ENCODE results near the gene ALDH3B1. TPM values are rescaled to one million over a fixed set of nuclear protein-coding genes. Genes with fewer than 3 reads are reported as not detected.
"Not testable (repeated sequence)": the region's sequence is repeated elsewhere in the genome, so short reads cannot be mapped to it uniquely, and the experiment has no call there.

The ALDH3B1 gene
- total and polyA plus RNA-seq, 2 donors (not counting 1 experiment from before 2014, with no cell fraction given), result 39.0 to 57.6 TPM

DNA sequence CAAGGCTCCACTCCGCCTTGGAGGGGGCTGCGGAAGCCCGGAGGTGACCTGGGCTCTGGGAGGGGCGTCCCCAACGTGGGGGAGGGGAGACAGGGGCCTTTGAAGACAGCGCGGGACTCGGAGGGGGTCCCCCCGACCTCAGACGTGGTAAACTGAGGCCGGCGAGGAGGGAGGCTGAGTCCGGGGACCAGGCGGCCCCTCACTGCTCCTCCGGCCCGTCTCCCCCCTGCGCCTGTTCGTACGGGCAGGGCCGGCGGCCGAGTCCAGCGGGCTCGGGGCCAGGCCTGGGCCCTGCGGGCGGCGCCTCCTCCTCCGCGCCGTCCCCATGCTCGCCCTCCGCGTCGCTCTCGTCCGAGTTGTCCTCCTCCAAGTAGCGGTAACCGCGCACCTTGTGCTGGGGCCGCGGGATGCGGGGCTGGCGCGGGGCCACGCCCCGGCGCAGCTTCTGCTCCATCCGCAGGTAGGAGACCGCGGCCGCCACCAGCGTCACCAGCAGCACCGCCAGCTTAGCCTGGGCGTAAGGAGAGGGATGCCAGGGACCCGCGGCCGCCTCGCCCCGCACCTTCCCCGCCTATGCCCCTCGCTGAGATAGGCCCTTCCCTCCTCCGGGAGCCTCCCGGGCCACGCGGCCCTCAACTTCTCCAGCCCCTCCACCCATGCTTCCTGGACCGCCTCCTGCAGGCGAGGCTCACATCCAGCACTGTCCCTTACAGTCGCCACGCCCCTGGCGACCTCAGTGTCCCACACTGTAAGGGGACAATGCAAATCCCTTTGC is 18.6 kb upstream of the ALDH3B1 start:
- H3K36me3 ChIP-seq (ENCODE audit: control insufficient read depth, insufficient read depth, low read length); H3K79me2 ChIP-seq (ENCODE audit: control insufficient read depth, insufficient read depth, low read length); H3K27me3 ChIP-seq (ENCODE audit: control insufficient read depth, insufficient read depth, low read length); H3K4me3 ChIP-seq (replicated peaks in 1 of 4; ENCODE audit: control extremely low read depth in 1 of 4, insufficient read depth in 1 of 4, low read depth in 3 of 4, low read length in 4 of 4); H4K20me1 ChIP-seq (ENCODE audit: control insufficient read depth, extremely low read depth, insufficient read depth, low read length); H3K27ac ChIP-seq (ENCODE audit: insufficient read depth, low read length); DNase-seq (ENCODE audit: low read depth in 2 of 2); H2AFZ ChIP-seq (ENCODE audit: low read length); H3K4me1 ChIP-seq (ENCODE audit: control insufficient read depth, extremely low read depth, insufficient read depth, low read length); H3K9ac ChIP-seq (ENCODE audit: insufficient read depth, low read length); H3K4me2 ChIP-seq (ENCODE audit: extremely low read depth, insufficient read depth, low read length); H3K9me3 ChIP-seq (ENCODE audit: control insufficient read depth, insufficient read depth, low read depth, low read length): not testable (repeated sequence)

DNA sequence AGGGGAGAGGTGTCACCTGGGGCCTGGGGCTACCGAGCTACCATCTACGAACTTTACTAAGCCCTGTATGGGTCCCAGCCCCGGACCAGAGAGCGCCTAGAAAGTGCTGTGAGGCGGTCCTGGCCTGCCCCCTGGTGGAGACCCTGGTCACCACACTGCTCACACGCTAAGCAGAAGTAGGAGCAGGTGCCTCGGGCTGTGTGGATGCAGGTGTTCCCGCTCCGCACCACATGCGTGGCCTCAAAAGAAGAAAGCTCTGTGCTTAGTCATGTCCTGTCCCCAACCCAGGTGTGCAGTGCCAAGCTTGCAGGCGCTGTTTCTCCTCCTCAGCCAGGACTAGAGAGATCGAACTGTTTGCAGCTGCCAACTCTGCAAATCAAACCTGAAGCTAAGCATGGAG is 16.3 kb upstream of the ALDH3B1 start:
- TF ChIP-seq, protein P1, sequence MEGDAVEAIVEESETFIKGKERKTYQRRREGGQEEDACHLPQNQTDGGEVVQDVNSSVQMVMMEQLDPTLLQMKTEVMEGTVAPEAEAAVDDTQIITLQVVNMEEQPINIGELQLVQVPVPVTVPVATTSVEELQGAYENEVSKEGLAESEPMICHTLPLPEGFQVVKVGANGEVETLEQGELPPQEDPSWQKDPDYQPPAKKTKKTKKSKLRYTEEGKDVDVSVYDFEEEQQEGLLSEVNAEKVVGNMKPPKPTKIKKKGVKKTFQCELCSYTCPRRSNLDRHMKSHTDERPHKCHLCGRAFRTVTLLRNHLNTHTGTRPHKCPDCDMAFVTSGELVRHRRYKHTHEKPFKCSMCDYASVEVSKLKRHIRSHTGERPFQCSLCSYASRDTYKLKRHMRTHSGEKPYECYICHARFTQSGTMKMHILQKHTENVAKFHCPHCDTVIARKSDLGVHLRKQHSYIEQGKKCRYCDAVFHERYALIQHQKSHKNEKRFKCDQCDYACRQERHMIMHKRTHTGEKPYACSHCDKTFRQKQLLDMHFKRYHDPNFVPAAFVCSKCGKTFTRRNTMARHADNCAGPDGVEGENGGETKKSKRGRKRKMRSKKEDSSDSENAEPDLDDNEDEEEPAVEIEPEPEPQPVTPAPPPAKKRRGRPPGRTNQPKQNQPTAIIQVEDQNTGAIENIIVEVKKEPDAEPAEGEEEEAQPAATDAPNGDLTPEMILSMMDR (conservative IDR thresholded peaks at IDR 0.05 in 1 of 2, IDR thresholded peaks at IDR 0.05 in 1 of 2; ENCODE audit: low read depth in 1 of 2, low read length in 2 of 2), result peak; percentile 26 to 53
- H3K4me2 ChIP-seq (ENCODE audit: extremely low read depth, insufficient read depth, low read length); H3K27me3 ChIP-seq (ENCODE audit: control insufficient read depth, insufficient read depth, low read length); H4K20me1 ChIP-seq (ENCODE audit: control insufficient read depth, extremely low read depth, insufficient read depth, low read length); H3K9ac ChIP-seq (ENCODE audit: insufficient read depth, low read length); H3K9me3 ChIP-seq (ENCODE audit: control insufficient read depth, insufficient read depth, low read depth, low read length); H3K4me3 ChIP-seq (replicated peaks in 1 of 4; ENCODE audit: control extremely low read depth in 1 of 4, insufficient read depth in 1 of 4, low read depth in 3 of 4, low read length in 4 of 4); H3K36me3 ChIP-seq (ENCODE audit: control insufficient read depth, insufficient read depth, low read length); H2AFZ ChIP-seq (ENCODE audit: low read length); H3K79me2 ChIP-seq (ENCODE audit: control insufficient read depth, insufficient read depth, low read length); H3K27ac ChIP-seq (ENCODE audit: insufficient read depth, low read length); H3K4me1 ChIP-seq (ENCODE audit: control insufficient read depth, extremely low read depth, insufficient read depth, low read length); DNase-seq (ENCODE audit: low read depth in 2 of 2): not testable (repeated sequence)

DNA sequence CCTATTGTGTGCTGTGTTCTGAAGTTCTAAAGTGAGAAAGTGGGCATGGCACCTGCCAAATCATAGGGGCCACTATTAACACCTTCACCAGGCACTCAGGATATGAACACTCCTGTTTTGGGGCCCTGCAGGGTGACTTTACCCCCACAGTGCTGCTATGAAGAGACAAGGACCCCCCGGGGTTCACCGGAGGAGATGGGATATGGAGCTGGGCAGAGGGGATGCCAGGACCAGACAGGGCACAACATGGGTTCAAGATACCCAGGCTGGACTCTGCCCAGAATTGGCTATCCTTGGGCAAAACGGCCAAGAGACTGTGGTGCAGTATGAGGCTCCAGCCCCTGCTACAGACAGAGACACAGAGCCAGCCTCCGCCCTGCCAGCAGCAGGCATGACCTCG is 15.7 kb upstream of the ALDH3B1 start:
- not testable (repeated sequence) for H3K9ac ChIP-seq (ENCODE audit: insufficient read depth, low read length); H3K36me3 ChIP-seq (ENCODE audit: control insufficient read depth, insufficient read depth, low read length); H3K9me3 ChIP-seq (ENCODE audit: control insufficient read depth, insufficient read depth, low read depth, low read length); H3K27me3 ChIP-seq (ENCODE audit: control insufficient read depth, insufficient read depth, low read length); H3K4me2 ChIP-seq (ENCODE audit: extremely low read depth, insufficient read depth, low read length); H3K4me3 ChIP-seq (replicated peaks in 1 of 4; ENCODE audit: control extremely low read depth in 1 of 4, insufficient read depth in 1 of 4, low read depth in 3 of 4, low read length in 4 of 4); DNase-seq (ENCODE audit: low read depth in 2 of 2); H3K4me1 ChIP-seq (ENCODE audit: control insufficient read depth, extremely low read depth, insufficient read depth, low read length); H3K79me2 ChIP-seq (ENCODE audit: control insufficient read depth, insufficient read depth, low read length); H3K27ac ChIP-seq (ENCODE audit: insufficient read depth, low read length); H2AFZ ChIP-seq (ENCODE audit: low read length); H4K20me1 ChIP-seq (ENCODE audit: control insufficient read depth, extremely low read depth, insufficient read depth, low read length)

DNA sequence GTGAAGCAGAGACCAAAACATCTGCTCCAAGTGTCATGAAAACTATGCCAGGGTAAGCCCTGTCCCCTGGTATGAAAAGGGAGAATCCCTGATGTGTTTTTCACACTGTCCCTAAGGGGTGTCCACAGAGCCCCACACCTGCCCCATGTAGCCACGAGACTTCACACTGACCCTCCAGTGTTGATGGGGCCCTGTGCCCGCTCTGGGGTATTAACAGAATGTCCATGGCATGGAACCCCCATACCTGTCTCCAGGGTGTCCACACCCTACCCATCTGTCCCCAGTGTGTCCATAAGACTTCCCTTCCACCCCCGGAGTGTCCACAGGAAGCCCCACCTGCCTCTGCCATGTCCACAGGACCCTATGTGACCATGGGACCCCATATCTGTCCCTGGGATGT is 15.0 kb upstream of the ALDH3B1 start:
- DNase-seq (ENCODE audit: low read depth in 2 of 2); H4K20me1 ChIP-seq (ENCODE audit: control insufficient read depth, extremely low read depth, insufficient read depth, low read length); H3K4me2 ChIP-seq (ENCODE audit: extremely low read depth, insufficient read depth, low read length); H3K27me3 ChIP-seq (ENCODE audit: control insufficient read depth, insufficient read depth, low read length); H3K79me2 ChIP-seq (ENCODE audit: control insufficient read depth, insufficient read depth, low read length); H2AFZ ChIP-seq (ENCODE audit: low read length); H3K27ac ChIP-seq (ENCODE audit: insufficient read depth, low read length); H3K9ac ChIP-seq (ENCODE audit: insufficient read depth, low read length); H3K36me3 ChIP-seq (ENCODE audit: control insufficient read depth, insufficient read depth, low read length); H3K9me3 ChIP-seq (ENCODE audit: control insufficient read depth, insufficient read depth, low read depth, low read length); H3K4me1 ChIP-seq (ENCODE audit: control insufficient read depth, extremely low read depth, insufficient read depth, low read length); H3K4me3 ChIP-seq (replicated peaks in 1 of 4; ENCODE audit: control extremely low read depth in 1 of 4, insufficient read depth in 1 of 4, low read depth in 3 of 4, low read length in 4 of 4): not testable (repeated sequence)

DNA sequence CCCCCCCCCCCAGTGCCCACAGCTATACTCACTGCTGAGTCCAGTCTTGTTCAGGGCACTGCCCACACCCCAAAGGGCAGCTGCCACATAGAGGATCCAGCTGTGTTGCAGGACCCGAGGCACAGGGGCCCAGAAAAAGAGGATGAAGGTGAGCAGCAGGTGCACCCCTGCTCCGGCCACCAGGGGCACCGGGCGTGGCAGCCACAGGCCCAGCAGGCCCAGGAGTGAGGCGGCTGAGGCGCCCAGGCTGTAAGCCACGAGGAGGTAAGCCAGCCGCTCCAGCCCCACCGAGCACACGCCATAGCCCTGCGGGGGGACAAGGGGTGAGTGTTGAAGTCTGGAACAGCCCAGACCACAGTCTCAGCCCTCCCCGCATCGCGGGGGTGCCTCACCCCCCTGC is 14.5 kb upstream of the ALDH3B1 start:
- H3K27ac ChIP-seq (ENCODE audit: insufficient read depth, low read length); H3K27me3 ChIP-seq (ENCODE audit: control insufficient read depth, insufficient read depth, low read length); H3K9me3 ChIP-seq (ENCODE audit: control insufficient read depth, insufficient read depth, low read depth, low read length); H3K79me2 ChIP-seq (ENCODE audit: control insufficient read depth, insufficient read depth, low read length); H3K4me3 ChIP-seq (replicated peaks in 1 of 4; ENCODE audit: control extremely low read depth in 1 of 4, insufficient read depth in 1 of 4, low read depth in 3 of 4, low read length in 4 of 4); H2AFZ ChIP-seq (ENCODE audit: low read length); DNase-seq (ENCODE audit: low read depth in 2 of 2); H3K4me2 ChIP-seq (ENCODE audit: extremely low read depth, insufficient read depth, low read length); H3K36me3 ChIP-seq (ENCODE audit: control insufficient read depth, insufficient read depth, low read length); H3K9ac ChIP-seq (ENCODE audit: insufficient read depth, low read length); H3K4me1 ChIP-seq (ENCODE audit: control insufficient read depth, extremely low read depth, insufficient read depth, low read length); H4K20me1 ChIP-seq (ENCODE audit: control insufficient read depth, extremely low read depth, insufficient read depth, low read length): not testable (repeated sequence)
